Natural killer cell (primary cell): ENCODE data around the gene PLPPR3. TPM values are rescaled to one million over a fixed set of nuclear protein-coding genes. Genes with fewer than 3 reads are reported as not detected.

Source experiments
- ATAC-seq, 3 donors: fragments of 150-1000 bp in 2 of 3; fragments of 200-7000 bp in 1 of 3; cut with Tn5 transposase; 1 replicate in 1 of 3; 2 replicates in 2 of 3; pipeline ENCODE4 v1.10.0; 2021; ENCODE audit warnings: mild to moderate bottlenecking in 2 of 3, moderate library complexity in 2 of 3
- DNase-seq, 2 donors: peaks; one replicate each; pipeline versions ENCODE4 v3.0.0 to v3.0.0-alpha.2; 2013 to 2021; ENCODE audit warnings: mixed read lengths in 1 of 2
- H3K27ac ChIP-seq: one replicate; pipeline ENCODE4 v1.5.1; 2013; ENCODE audit warnings: mild to moderate bottlenecking, low read length
- H3K27me3 ChIP-seq: one replicate; pipeline ENCODE4 v1.6.1; 2013; ENCODE audit warnings: low read length; ENCODE audit not compliant: control insufficient read depth, insufficient read depth
- H3K36me3 ChIP-seq: one replicate; pipeline ENCODE4 v1.6.1; 2013; ENCODE audit warnings: low read length; ENCODE audit not compliant: control insufficient read depth, insufficient read depth
- H3K4me1 ChIP-seq: one replicate; pipeline ENCODE4 v1.6.1; 2013; ENCODE audit warnings: low read length; ENCODE audit not compliant: control insufficient read depth, insufficient read depth
- H3K4me3 ChIP-seq: one replicate; pipeline ENCODE4 v1.5.1; 2013; ENCODE audit warnings: low read length
- H3K9me3 ChIP-seq: one replicate; pipeline ENCODE4 v1.6.1; 2013; ENCODE audit warnings: low read length; ENCODE audit not compliant: control insufficient read depth, insufficient read depth
- H3K27ac Mint-ChIP-seq, 2 donors: one replicate each; pipeline ENCODE4 v1.8.0; 2022; ENCODE audit warnings: mild to moderate bottlenecking in 2 of 2, mixed read lengths in 2 of 2, moderate library complexity in 1 of 2
- H3K27me3 Mint-ChIP-seq, 2 donors: one replicate each; pipeline ENCODE4 v1.8.0; 2022; ENCODE audit warnings: low read depth in 2 of 2, mixed read lengths in 2 of 2
- H3K36me3 Mint-ChIP-seq: one replicate; pipeline ENCODE4 v1.8.0; 2022; ENCODE audit warnings: mixed read lengths
- H3K4me1 Mint-ChIP-seq, 2 donors: one replicate each; pipeline ENCODE4 v1.8.0; 2022; ENCODE audit warnings: mixed read lengths in 2 of 2
- H3K4me3 Mint-ChIP-seq: one replicate; pipeline ENCODE4 v1.8.0; 2022; ENCODE audit warnings: mild to moderate bottlenecking, moderate library complexity, mixed read lengths
- H3K9me3 Mint-ChIP-seq, 2 donors: one replicate each; pipeline ENCODE4 v1.8.0; 2022; ENCODE audit warnings: mixed read lengths in 2 of 2
- WGBS: methylation state at CpG from one replicate; pipeline ENCODE4 v1.1.7; 2013; ENCODE audit warnings: missing lambda C conversion rate; ENCODE audit not compliant: insufficient coverage; 5-methylcytosine and 5-hydroxymethylcytosine counted together
- intact Hi-C: fragments of 100-400 bp; cut with micrococcal nuclease; formaldehyde crosslinking; loops from one replicate; pipeline ENCODE4 v1.14.2; 2022
- total RNA-seq, 4 donors: library from RNA; stranded (reverse); fragments of 120-200 nt in 1 of 4; gene quantifications; one replicate each; pipeline versions ENCODE4 v1.2.3 to v1.2.4, GENCODE V29; 2013 to 2022
- TF ChIP-seq, protein P1 (sequence below): fragments of 200-600 bp; IDR thresholded peaks from one replicate; pipeline ENCODE4 v1.8.0; 2022; ENCODE audit warnings: antibody characterized with exemption

PLPPR3 gene
- total RNA-seq, 3 donors from 2014 or later (not counting 1 experiment from before 2014, with no cell fraction given) = not detected

DNA sequence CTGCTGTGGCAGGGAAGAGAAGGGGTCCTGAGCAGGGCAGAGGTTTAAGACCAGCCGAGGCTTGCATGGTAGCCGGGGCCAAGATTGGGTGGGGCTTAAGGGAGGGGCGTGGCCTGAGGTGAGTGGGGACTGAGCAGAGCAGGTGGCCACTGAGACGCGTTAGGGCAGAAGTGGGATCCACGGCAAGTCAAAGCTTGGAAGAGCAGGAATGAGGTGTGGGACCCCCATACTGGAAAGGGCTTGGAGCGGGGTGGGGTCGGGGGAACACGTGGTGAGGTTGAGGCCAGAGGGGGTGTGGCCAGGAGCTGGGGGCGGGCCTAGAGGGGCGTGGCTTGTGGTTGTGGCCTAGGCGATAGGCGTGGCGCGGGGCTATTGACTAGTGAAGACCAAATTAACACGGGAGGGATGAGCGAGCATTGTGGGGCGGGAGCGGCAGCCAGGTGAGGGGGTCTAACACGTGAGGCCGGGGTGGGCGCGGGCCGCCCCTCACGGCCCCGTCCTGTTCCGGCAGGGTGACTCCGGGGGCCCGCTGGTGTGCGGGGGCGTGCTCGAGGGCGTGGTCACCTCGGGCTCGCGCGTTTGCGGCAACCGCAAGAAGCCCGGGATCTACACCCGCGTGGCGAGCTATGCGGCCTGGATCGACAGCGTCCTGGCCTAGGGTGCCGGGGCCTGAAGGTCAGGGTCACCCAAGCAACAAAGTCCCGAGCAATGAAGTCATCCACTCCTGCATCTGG is 41.0 kb upstream of the PLPPR3 start:
- ATAC-seq = peak; percentile 70 to 78 (median 75)
- Mint-ChIP-seq H3K4me3 (peak overlapping the region; percentile 83), H3K4me1 (peaks cover 12 to 22% of the 10 kb centered on the region in 2 donors), H3K36me3 (no peaks in the 10 kb centered on the region), H3K9me3 (no peaks in the 10 kb centered on the region), H3K27me3 (peaks cover 7 to 12% of the 10 kb centered on the region in 2 donors), H3K27ac (peak overlapping the region; percentile 38 to 81)
- Histone ChIP-seq H3K36me3 (peaks cover 4% of the 10 kb centered on the region), H3K9me3 (no peaks in the 10 kb centered on the region), H3K27ac (no peak overlapping the region), H3K27me3 (peaks cover 7% of the 10 kb centered on the region), H3K4me3 (no peak overlapping the region), H3K4me1 (peaks cover 43% of the 10 kb centered on the region)
- intact Hi-C loops = loop anchor here (1.0 to 5.0 kb wide), 2 partner anchors 59 to 120 kb away; partner anchors contain the start of gene WDR18
- TF ChIP-seq, protein P1, sequence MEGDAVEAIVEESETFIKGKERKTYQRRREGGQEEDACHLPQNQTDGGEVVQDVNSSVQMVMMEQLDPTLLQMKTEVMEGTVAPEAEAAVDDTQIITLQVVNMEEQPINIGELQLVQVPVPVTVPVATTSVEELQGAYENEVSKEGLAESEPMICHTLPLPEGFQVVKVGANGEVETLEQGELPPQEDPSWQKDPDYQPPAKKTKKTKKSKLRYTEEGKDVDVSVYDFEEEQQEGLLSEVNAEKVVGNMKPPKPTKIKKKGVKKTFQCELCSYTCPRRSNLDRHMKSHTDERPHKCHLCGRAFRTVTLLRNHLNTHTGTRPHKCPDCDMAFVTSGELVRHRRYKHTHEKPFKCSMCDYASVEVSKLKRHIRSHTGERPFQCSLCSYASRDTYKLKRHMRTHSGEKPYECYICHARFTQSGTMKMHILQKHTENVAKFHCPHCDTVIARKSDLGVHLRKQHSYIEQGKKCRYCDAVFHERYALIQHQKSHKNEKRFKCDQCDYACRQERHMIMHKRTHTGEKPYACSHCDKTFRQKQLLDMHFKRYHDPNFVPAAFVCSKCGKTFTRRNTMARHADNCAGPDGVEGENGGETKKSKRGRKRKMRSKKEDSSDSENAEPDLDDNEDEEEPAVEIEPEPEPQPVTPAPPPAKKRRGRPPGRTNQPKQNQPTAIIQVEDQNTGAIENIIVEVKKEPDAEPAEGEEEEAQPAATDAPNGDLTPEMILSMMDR = no peak
- peak; percentile 78 to 87 for DNase-seq
- WGBS = 12% methylated on average over 48 of the region's 48 CpGs

DNA sequence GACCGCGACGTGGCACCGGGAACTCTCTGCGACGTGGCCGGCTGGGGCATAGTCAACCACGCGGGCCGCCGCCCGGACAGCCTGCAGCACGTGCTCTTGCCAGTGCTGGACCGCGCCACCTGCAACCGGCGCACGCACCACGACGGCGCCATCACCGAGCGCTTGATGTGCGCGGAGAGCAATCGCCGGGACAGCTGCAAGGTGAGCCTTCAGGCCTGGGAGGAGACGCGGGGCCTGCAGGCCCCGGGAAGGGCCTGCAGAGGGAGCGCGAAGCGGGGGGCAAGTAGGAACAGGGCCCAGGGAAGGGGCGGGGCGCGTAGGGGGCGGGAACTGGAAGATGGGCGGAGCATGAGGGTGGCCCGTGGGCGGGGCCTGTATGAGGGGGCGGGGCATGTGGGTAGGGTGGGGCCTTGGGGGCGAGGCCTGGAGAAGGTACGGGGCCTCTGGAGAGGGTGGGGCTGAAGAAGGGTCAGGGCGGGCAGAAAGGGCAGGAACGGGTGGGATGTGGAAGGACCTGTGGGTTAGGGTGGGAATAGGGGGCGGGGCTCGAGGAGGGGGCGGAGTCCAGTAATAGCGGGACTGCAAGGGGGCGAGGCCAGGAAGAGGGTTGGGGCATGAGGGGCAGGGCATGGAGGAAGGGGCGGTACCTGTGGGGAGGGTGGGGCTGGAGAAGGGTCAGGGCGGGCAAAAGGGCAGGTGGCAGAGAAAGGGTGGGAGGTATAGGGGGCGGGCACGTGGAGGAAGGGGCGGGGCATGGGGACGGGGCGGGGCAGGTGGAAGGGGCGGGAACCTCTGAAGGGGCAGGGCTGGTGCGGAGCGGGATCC is 40.2 kb upstream of the PLPPR3 start:
- H3K4me1 ChIP-seq = peaks cover 43% of the 10 kb centered on the region

DNA sequence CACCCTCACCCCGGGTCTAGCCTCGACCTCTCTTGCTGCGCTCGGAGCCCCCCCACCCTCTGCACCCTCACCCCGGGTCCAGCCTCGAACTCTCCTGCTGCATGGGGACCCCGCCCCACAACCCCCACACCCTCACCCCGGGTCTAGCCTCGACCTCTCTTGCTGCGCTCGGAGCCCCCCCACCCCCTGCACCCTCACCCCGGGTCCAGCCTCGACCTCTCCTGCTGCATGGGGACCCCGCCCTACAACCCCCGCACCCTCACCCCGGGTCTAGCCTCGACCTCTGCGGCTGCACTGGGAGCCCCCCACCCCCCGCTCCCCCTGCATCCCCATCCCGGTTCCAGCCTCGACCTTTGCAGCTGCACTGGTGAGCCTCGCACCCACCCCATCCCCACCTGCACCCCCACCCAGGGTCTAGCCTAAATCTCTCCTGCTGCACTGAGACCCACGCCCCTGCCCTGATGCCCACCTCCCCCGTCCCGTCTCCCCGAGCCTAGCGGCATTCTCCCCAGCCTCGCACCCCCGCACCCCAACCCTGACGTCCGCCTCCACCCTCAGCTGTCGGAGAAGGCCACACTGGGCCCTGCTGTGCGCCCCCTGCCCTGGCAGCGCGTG is 39.5 kb upstream of the PLPPR3 start:
- H3K36me3 Mint-ChIP-seq = no peaks in the 10 kb centered on the region
- no peaks in the 10 kb centered on the region for H3K9me3 ChIP-seq
- H3K27me3 Mint-ChIP-seq = peaks cover 7 to 15% of the 10 kb centered on the region in 2 donors
- H3K27ac Mint-ChIP-seq = no peak overlapping the region
- no peak overlapping the region for H3K4me3 ChIP-seq
- 67% methylated on average over 34 of the region's 35 CpGs for WGBS
- no peaks in the 10 kb centered on the region for H3K36me3 ChIP-seq
- H3K4me1 ChIP-seq = peaks cover 43% of the 10 kb centered on the region
- H3K27ac ChIP-seq = no peak overlapping the region
- ATAC-seq = no peak
- TF ChIP-seq, protein P1 = no peak
- H3K4me3 Mint-ChIP-seq = no peak overlapping the region
- DNase-seq = no peak
- intact Hi-C loops = loop anchor here (5.0 kb wide), 1 partner anchor 121 kb away; the partner anchor contains the start of gene WDR18
- peaks cover 7% of the 10 kb centered on the region for H3K27me3 ChIP-seq
- no peaks in the 10 kb centered on the region for H3K9me3 Mint-ChIP-seq
- H3K4me1 Mint-ChIP-seq = peaks cover 12 to 21% of the 10 kb centered on the region in 2 donors

More for the DNA sequence above, 40.2 kb upstream of the PLPPR3 start:
- Mint-ChIP-seq H3K4me3 (peak overlapping the region; percentile 28), H3K36me3 (no peaks in the 10 kb centered on the region), H3K27me3 (peaks cover 7 to 15% of the 10 kb centered on the region in 2 donors), H3K4me1 (peaks cover 12 to 21% of the 10 kb centered on the region in 2 donors), H3K9me3 (no peaks in the 10 kb centered on the region), H3K27ac (peak overlapping the region in 1 of 2 donors; percentile 81)
- intact Hi-C loops = loop anchor here (5.0 kb wide), 1 partner anchor 120 kb away; the partner anchor contains the start of gene WDR18
- TF ChIP-seq, protein P1 = no peak
- DNase-seq = peak; percentile 53 to 78
- peak; percentile 47 to 67 (median 57) for ATAC-seq
- Histone ChIP-seq H3K4me3 (no peak overlapping the region), H3K9me3 (no peaks in the 10 kb centered on the region), H3K27me3 (peaks cover 7% of the 10 kb centered on the region), H3K36me3 (no peaks in the 10 kb centered on the region), H3K27ac (no peak overlapping the region)
- WGBS = 26% methylated on average over 60 of the region's 60 CpGs
